AG04450 (cell line): ENCODE data around the gene NF1. TPM values are rescaled to one million over a fixed set of nuclear protein-coding genes. Genes with fewer than 3 reads are reported as not detected.

ENCODE experiments used
- CTCF ChIA-PET: fragments of 300-600, 350-600 bp; formaldehyde crosslinking; extraction: SDS; loops from one replicate; lab custom pipeline; 2022; ENCODE audit warnings: antibody characterized with exemption, inconsistent platforms; lab: Charles Lee
- POLR2A ChIA-PET: fragments of 350-600 bp; formaldehyde crosslinking; extraction: SDS; loops from one replicate; lab custom pipeline; 2021; ENCODE audit warnings: antibody characterized with exemption, inconsistent platforms; lab: Yijun Ruan, JAX
- DNase-seq: peaks from one replicate; pipeline ENCODE4 v3.0.0-alpha.2; 2011; ENCODE audit warnings: low read depth, low spot score
- H3K27ac ChIP-seq: one replicate; pipeline ENCODE4 v1.5.1; 2012; ENCODE audit warnings: low read depth, low read length, control low read depth
- H3K27me3 ChIP-seq: one replicate; pipeline ENCODE4 v1.6.0; 2012; ENCODE audit warnings: low read length; ENCODE audit not compliant: control insufficient read depth, insufficient read depth
- H3K4me3 ChIP-seq: 2 replicates; pipeline ENCODE4 v1.5.1; 2011; ENCODE audit warnings: mild to moderate bottlenecking, low read depth, low read length, control low read depth
- H3K9me3 ChIP-seq: 2 replicates; pipeline ENCODE4 v1.5.1; 2012; ENCODE audit warnings: low read length; ENCODE audit not compliant: control insufficient read depth, insufficient read depth
- CTCF ChIP-seq: IDR thresholded peaks from 2 replicates; pipeline ENCODE4 v1.5.1; 2011; ENCODE audit warnings: low read depth, low read length, control low read depth, inconsistent platforms
- polyA plus RNA-seq: library from polyadenylated mRNA; depleted of rRNA; stranded (reverse); fragments of >200 nt; gene quantifications from 2 replicates; pipeline ENCODE4 v1.2.3, GENCODE V29; 2011

NF1 gene
- polyA plus RNA-seq, 1 experiment: 60.5 TPM

- CTCF ChIA-PET: no interaction called here
- Histone ChIP-seq H3K27me3 (no peaks in the 10 kb centered on the region), H3K27ac (no peak overlapping the region), H3K4me3 (no peak overlapping the region), H3K9me3 (no peaks in the 10 kb centered on the region)
- POLR2A ChIA-PET: no interaction called here
- no peak for DNase-seq
- TF ChIP-seq CTCF: no peak
Observed at GRCh38 chr17:31295489-31295871, 200.7 kb downstream of the NF1 start.

- Histone ChIP-seq H3K27me3 (no peaks in the 10 kb centered on the region), H3K4me3 (no peak overlapping the region), H3K9me3 (no peaks in the 10 kb centered on the region), H3K27ac (no peak overlapping the region)
- no peak for TF ChIP-seq CTCF
- ChIA-PET CTCF (no interaction called here), POLR2A (no interaction called here)
- DNase-seq: no peak
Observed at GRCh38 chr17:31296142-31296541, 201.4 kb downstream of the NF1 start.

- Histone ChIP-seq H3K27me3 (no peaks in the 10 kb centered on the region), H3K9me3 (no peaks in the 10 kb centered on the region), H3K4me3 (no peak within 1 kb of the TSS), H3K27ac (no peak within 1 kb of the TSS)
- CTCF ChIA-PET: no interaction called here
- POLR2A ChIA-PET: no interaction called here
- DNase-seq: no peak
- no peak for TF ChIP-seq CTCF
Observed at GRCh38 chr17:31297090-31297489, 202.3 kb downstream of the NF1 start, which contains the start of gene OMG. Gene OMG (minus strand): TSS chr17:31297239. CDS start chr17:31296331, 908 bp downstream.

GRCh38 chr17:31299624-31300023 is 204.8 kb downstream of the NF1 start:
- CTCF ChIA-PET: no interaction called here
- DNase-seq: no peak
- Histone ChIP-seq H3K9me3 (no peaks in the 10 kb centered on the region), H3K27ac (no peak overlapping the region), H3K27me3 (no peaks in the 10 kb centered on the region), H3K4me3 (no peak overlapping the region)
- TF ChIP-seq CTCF: no peak
- POLR2A ChIA-PET: no interaction called here

- no peak for TF ChIP-seq CTCF
- H3K27ac ChIP-seq: no peak overlapping the region
- H3K27me3 ChIP-seq: no peaks in the 10 kb centered on the region
- ChIA-PET POLR2A (no interaction called here), CTCF (no interaction called here)
- no peaks in the 10 kb centered on the region for H3K9me3 ChIP-seq
- DNase-seq: no peak
- H3K4me3 ChIP-seq: no peak overlapping the region
Observed at GRCh38 chr17:31307640-31308039, 212.9 kb downstream of the NF1 start.
